SK-N-MC (cell line): ENCODE measurements around the gene AHNAK.

Source experiments
- EZH2 ChIP-seq: fragments of 200-600 bp; sonication (generic); IDR thresholded peaks from one replicate; pipeline ENCODE4 v1.6.1; 2017; ENCODE audit warnings: antibody characterized with exemption
- FOXP2 ChIP-seq: optimal IDR thresholded peaks from 2 replicates; pipeline ENCODE3; 2011; ENCODE audit warnings: mild to moderate bottlenecking, moderate library complexity; ENCODE audit not compliant: insufficient read depth; ENCODE audit errors: extremely low read length, control extremely low read depth
- POLR2AphosphoS5 ChIP-seq: IDR thresholded peaks from 2 replicates; pipeline ENCODE4 v1.6.1; 2012; ENCODE audit warnings: mild to moderate bottlenecking, low read depth, low read length, borderline replicate concordance

DNA sequence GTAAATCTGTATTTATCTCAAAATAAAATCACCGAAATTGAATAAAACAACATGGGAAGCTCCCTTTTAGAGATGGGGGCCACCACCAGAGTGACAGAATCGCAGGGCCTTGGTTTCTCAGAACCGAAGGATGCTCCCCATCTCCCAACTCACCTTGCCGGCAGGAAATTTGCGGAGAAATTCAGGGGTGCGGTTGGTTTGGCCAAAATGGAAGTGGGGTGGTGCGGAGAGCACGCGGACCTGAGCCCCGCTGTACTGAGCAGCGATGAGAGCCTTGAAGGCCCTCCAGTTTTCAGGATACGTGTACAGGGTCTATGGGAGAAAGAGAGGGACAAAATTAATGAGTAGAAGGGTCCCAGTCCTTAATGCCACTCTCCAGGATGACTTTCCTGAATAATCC lies 25.8 kb upstream of the AHNAK start:
- no peak; the same call in 1 of the 2 replicates for TF ChIP-seq POLR2AphosphoS5
- TF ChIP-seq EZH2 = no peak
- no peak for TF ChIP-seq FOXP2
